Testis (tissue), 3 donors: ENCODE measurements around the gene MACF1. TPM values are rescaled to one million over a fixed set of nuclear protein-coding genes. Genes with fewer than 3 reads are reported as not detected.
"Not testable (repeated sequence)": the region's sequence is repeated elsewhere in the genome, so short reads cannot be mapped to it uniquely, and the experiment has no call there.

Experiments used
- DNase-seq: peaks from one replicate; pipeline ENCODE4 v3.0.0-alpha.2; 2019
- H3K27ac ChIP-seq, 2 donors: fragments of 200-600 bp; sonication (generic); one replicate each; pipeline ENCODE4 v1.5.1; 2019
- H3K27me3 ChIP-seq: fragments of 200-600 bp; sonication (generic); one replicate; pipeline ENCODE4 v1.5.1; 2019
- H3K36me3 ChIP-seq: fragments of 200-600 bp; sonication (generic); one replicate; pipeline ENCODE4 v1.5.1; 2017; ENCODE audit warnings: low read depth; ENCODE audit errors: missing control alignments
- H3K4me1 ChIP-seq: fragments of 200-600 bp; sonication (generic); one replicate; pipeline ENCODE4 v1.5.1; 2019
- H3K4me3 ChIP-seq, 2 donors: fragments of 200-600 bp; sonication (generic); one replicate each; pipeline ENCODE4 v1.5.1; 2017 to 2019
- H3K9me3 ChIP-seq: fragments of 200-600 bp; sonication (generic); one replicate; pipeline ENCODE4 v1.5.1; 2017
- CTCF ChIP-seq, 3 experiments: fragments of 450-650 bp in 2 of 3; fragments of 200-600 bp in 1 of 3; sonication (generic) in 1 of 3; IDR thresholded peaks; one replicate each; pipeline ENCODE4 v1.5.1; 2016 to 2019; ENCODE audit warnings: antibody characterized with exemption in 3 of 3, mild to moderate bottlenecking in 2 of 3, moderate library complexity in 1 of 3
- POLR2A ChIP-seq: fragments of 450-650 bp; IDR thresholded peaks from one replicate; pipeline ENCODE4 v1.6.1; 2017; ENCODE audit warnings: antibody characterized with exemption, mild to moderate bottlenecking, moderate library complexity
- WGBS, 2 donors: methylation state at CpG; one replicate each; pipeline ENCODE4 v1.1.5; 2018; 5-methylcytosine and 5-hydroxymethylcytosine counted together
- intact Hi-C: fragments of 100-400 bp; cut with DNase I; formaldehyde crosslinking; loops from one replicate; pipeline ENCODE4 v1.15.1; 2023; ENCODE audit warnings: low total_unique reads
- polyA plus RNA-seq: library from polyadenylated mRNA; stranded (reverse); fragments of 350-450 nt; fragmentation: Illumina TruSeq; extraction: RNeasy Lipid Tissue Mini Kit (QIAGEN cat#74804); gene quantifications from one replicate; pipeline ENCODE4 v1.2.3, GENCODE V29; 2014; ENCODE audit warnings: low read depth, low replicate concordance; ENCODE audit not compliant: insufficient read depth
- total RNA-seq, 2 donors: library from RNA; depleted of rRNA; stranded (reverse); fragments of >200 nt; gene quantifications; one replicate each; pipeline ENCODE4 v1.2.3, GENCODE V29; 2016

Gene MACF1
- total and polyA plus RNA-seq, 3 donors from 2014 or later: 136 to 494 (median 422) TPM

- Histone ChIP-seq H3K36me3 (no peaks in the 10 kb centered on the region), H3K9me3 (no peaks in the 10 kb centered on the region), H3K27me3 (no peaks in the 10 kb centered on the region), H3K27ac (no peak overlapping the region), H3K4me1 (peaks cover 4% of the 10 kb centered on the region), H3K4me3 (no peak overlapping the region)
- TF ChIP-seq POLR2A: no peak
- no peak for TF ChIP-seq CTCF (IDR thresholded peaks at IDR 0.05)
- DNase-seq: no peak
- intact Hi-C loops: no loop called here
- 80 to 82% methylated on average over 3 of the region's 3 CpGs for WGBS, 2 donors
Measured at GRCh38 chr1:39469150-39469549, 264.7 kb downstream of the MACF1 start.

- Histone ChIP-seq H3K9me3 (no peaks in the 10 kb centered on the region), H3K4me3 (no peak overlapping the region), H3K4me1 (peaks cover 12% of the 10 kb centered on the region), H3K36me3 (no peaks in the 10 kb centered on the region), H3K27ac (no peak overlapping the region), H3K27me3 (no peaks in the 10 kb centered on the region)
- DNase-seq: no peak
- TF ChIP-seq CTCF (IDR thresholded peaks at IDR 0.05): no peak
- TF ChIP-seq POLR2A: no peak
- intact Hi-C loops: no loop called here
Measured at GRCh38 chr1:39470040-39470439, 265.5 kb downstream of the MACF1 start.

GRCh38 chr1:39472826-39473225 is 268.3 kb downstream of the MACF1 start:
- WGBS, 2 donors: 91 to 92% methylated on average over 7 of the region's 7 CpGs
- no peak overlapping the region for H3K27ac ChIP-seq
- peaks cover 8% of the 10 kb centered on the region for H3K4me1 ChIP-seq
- no peaks in the 10 kb centered on the region for H3K9me3 ChIP-seq
- TF ChIP-seq CTCF (IDR thresholded peaks at IDR 0.05): no peak
- TF ChIP-seq POLR2A: no peak
- no peak for DNase-seq
- H3K4me3 ChIP-seq: no peak overlapping the region
- no peaks in the 10 kb centered on the region for H3K27me3 ChIP-seq
- H3K36me3 ChIP-seq: no peaks in the 10 kb centered on the region
- intact Hi-C loops: no loop called here

GRCh38 chr1:39473324-39473723 is 268.8 kb downstream of the MACF1 start:
- Histone ChIP-seq H3K27me3 (no peaks in the 10 kb centered on the region), H3K27ac (no peak overlapping the region), H3K36me3 (no peaks in the 10 kb centered on the region), H3K9me3 (no peaks in the 10 kb centered on the region), H3K4me1 (peaks cover 8% of the 10 kb centered on the region), H3K4me3 (no peak overlapping the region)
- DNase-seq: no peak
- WGBS, 2 donors: 97 to 98% methylated on average over 4 of the region's 4 CpGs
- TF ChIP-seq POLR2A: no peak
- no peak for TF ChIP-seq CTCF (IDR thresholded peaks at IDR 0.05)
- intact Hi-C loops: no loop called here

- Histone ChIP-seq H3K4me3 (no peak overlapping the region), H3K4me1 (peaks cover 8% of the 10 kb centered on the region), H3K27ac (peak overlapping the region in 1 of 2 donors; percentile 1), H3K27me3 (no peaks in the 10 kb centered on the region), H3K9me3 (no peaks in the 10 kb centered on the region), H3K36me3 (no peaks in the 10 kb centered on the region)
- intact Hi-C loops: no loop called here
- DNase-seq: no peak
- WGBS, 2 donors: 47 to 81% methylated on average over 4 of the region's 4 CpGs
- TF ChIP-seq POLR2A (no peak), CTCF (IDR thresholded peaks at IDR 0.05) (no peak)
Measured at GRCh38 chr1:39474810-39475209, 270.3 kb downstream of the MACF1 start.

- DNase-seq, H3K4me3 ChIP-seq, H3K9me3 ChIP-seq, H3K36me3 ChIP-seq, H3K27me3 ChIP-seq, H3K27ac ChIP-seq, intact Hi-C loops, H3K4me1 ChIP-seq: not testable (repeated sequence)
- WGBS, 2 donors: 51 to 80% methylated on average over 1 of the region's 1 CpG
Measured at GRCh38 chr1:39475551-39475950, 271.1 kb downstream of the MACF1 start.
